ENCODE measurements around the gene SERPINE2.

The SERPINE2 gene

GRCh38 chr2:224039770-224040440, 819 bp upstream of the SERPINE2 start:
- no peaks in the 10 kb centered on the region for H3K36me3 ChIP-seq (ENCODE audit: control insufficient read depth, insufficient read depth, low read length)
- H3K9me3 ChIP-seq (ENCODE audit: control insufficient read depth, low read length), result no peaks in the 10 kb centered on the region
- H3K27me3 ChIP-seq (ENCODE audit: control insufficient read depth, insufficient read depth, low read length), result peaks cover 40% of the 10 kb centered on the region
- peaks cover 3% of the 10 kb centered on the region for H3K4me1 ChIP-seq (ENCODE audit: control insufficient read depth, insufficient read depth, low read length)
- no peak overlapping the region for H3K4me3 ChIP-seq (ENCODE audit: low read length)
- no peak overlapping the region for H3K9ac ChIP-seq (ENCODE audit: low read length)

DNA sequence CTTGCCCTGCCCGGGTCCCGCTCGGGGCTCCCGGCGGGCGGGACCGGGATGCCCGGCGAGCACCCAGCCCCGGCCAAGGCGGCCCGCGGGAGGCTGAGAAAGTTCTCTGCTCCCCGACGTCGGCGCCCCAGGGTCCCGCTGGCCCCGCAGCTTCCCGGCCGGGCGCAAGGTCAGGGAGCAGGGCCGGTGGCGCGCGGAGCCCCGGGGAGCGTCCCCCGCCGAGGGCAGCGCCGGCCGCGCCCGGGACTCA, 331 bp downstream of the SERPINE2 start:
- Histone ChIP-seq H3K4me1 (ENCODE audit: control insufficient read depth, insufficient read depth, low read length) (peaks cover 3% of the 10 kb centered on the region), H3K9me3 (ENCODE audit: control insufficient read depth, low read length) (no peaks in the 10 kb centered on the region), H3K27me3 (ENCODE audit: control insufficient read depth, insufficient read depth, low read length) (peaks cover 40% of the 10 kb centered on the region), H3K9ac (ENCODE audit: low read length) (peak overlapping the region; percentile 37), H3K36me3 (ENCODE audit: control insufficient read depth, insufficient read depth, low read length) (no peaks in the 10 kb centered on the region), H3K4me3 (ENCODE audit: low read length) (no peak overlapping the region)

DNA sequence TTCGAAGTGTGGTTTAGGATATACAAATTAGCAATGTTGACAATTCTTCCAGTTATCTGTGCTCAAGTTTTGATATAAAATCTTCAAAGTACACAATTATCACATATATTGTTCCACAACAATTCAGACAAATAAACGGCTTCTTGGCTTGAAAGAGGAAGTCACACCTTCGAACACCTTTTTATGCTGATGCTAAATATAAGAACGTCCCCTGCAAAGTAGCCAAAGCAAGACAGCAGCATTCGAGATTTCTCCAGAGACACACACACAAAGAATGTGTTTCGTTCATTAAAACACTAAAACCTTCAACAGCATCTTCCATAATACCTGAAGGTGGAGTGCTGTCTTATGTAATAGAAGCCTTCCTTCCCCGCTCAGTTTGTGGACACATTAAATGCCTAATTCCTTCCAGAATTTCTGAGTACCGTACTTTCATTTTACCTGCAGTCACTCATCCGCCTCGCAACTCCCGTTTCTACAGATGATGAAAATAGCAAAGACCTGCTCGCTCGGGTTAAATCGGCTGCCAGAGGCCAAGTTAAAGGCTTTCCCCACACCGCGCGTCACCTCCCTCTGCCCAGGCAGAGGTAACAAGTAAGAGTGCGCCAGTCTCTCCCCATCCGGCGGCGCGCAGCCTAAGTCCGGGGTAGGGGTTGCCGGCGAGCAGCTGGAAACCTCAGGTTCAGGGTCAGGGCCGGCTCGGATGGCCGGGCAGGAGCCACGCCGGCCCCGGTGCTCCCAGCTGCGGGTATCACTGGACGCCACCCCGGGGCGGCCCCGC, 847 bp downstream of the SERPINE2 start:
- Histone ChIP-seq H3K4me3 (ENCODE audit: low read length) (no peak overlapping the region), H3K4me1 (ENCODE audit: control insufficient read depth, insufficient read depth, low read length) (peaks cover 3% of the 10 kb centered on the region), H3K27me3 (ENCODE audit: control insufficient read depth, insufficient read depth, low read length) (peaks cover 40% of the 10 kb centered on the region), H3K36me3 (ENCODE audit: control insufficient read depth, insufficient read depth, low read length) (no peaks in the 10 kb centered on the region), H3K9ac (ENCODE audit: low read length) (peak overlapping the region; percentile 37), H3K9me3 (ENCODE audit: control insufficient read depth, low read length) (no peaks in the 10 kb centered on the region)

GRCh38 chr2:224036731-224037361, 2.2 kb downstream of the SERPINE2 start:
- H3K9me3 ChIP-seq (ENCODE audit: control insufficient read depth, low read length), result no peaks in the 10 kb centered on the region
- no peak overlapping the region for H3K4me3 ChIP-seq (ENCODE audit: low read length)
- H3K27me3 ChIP-seq (ENCODE audit: control insufficient read depth, insufficient read depth, low read length), result peaks cover 34% of the 10 kb centered on the region
- H3K9ac ChIP-seq (ENCODE audit: low read length), result no peak overlapping the region
- no peaks in the 10 kb centered on the region for H3K36me3 ChIP-seq (ENCODE audit: control insufficient read depth, insufficient read depth, low read length)
- peaks cover 3% of the 10 kb centered on the region for H3K4me1 ChIP-seq (ENCODE audit: control insufficient read depth, insufficient read depth, low read length)

DNA sequence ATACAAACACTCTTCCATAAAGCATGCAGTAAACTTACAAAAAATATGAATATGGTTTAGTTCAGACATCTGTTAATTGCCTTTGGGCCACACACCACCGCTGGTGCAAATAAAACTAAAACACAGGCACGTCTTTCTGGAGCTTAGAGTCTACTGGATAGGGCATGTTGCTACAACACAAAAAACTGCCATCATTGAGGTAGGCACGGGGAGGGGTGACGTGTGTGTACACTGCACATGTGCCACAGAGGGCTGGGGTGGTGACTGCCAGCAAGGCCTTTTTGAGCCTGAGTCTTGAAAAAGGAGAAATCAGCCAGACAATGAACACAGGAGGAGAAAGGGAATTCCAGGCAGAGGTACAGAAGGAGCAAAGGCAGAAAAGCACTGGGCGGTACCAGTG, 5.1 kb downstream of the SERPINE2 start:
- no peaks in the 10 kb centered on the region for H3K36me3 ChIP-seq (ENCODE audit: control insufficient read depth, insufficient read depth, low read length)
- peaks cover 24% of the 10 kb centered on the region for H3K27me3 ChIP-seq (ENCODE audit: control insufficient read depth, insufficient read depth, low read length)
- no peak overlapping the region for H3K9ac ChIP-seq (ENCODE audit: low read length)
- no peak overlapping the region for H3K4me3 ChIP-seq (ENCODE audit: low read length)
- H3K9me3 ChIP-seq (ENCODE audit: control insufficient read depth, low read length), result no peaks in the 10 kb centered on the region
- H3K4me1 ChIP-seq (ENCODE audit: control insufficient read depth, insufficient read depth, low read length), result peaks cover 3% of the 10 kb centered on the region

DNA sequence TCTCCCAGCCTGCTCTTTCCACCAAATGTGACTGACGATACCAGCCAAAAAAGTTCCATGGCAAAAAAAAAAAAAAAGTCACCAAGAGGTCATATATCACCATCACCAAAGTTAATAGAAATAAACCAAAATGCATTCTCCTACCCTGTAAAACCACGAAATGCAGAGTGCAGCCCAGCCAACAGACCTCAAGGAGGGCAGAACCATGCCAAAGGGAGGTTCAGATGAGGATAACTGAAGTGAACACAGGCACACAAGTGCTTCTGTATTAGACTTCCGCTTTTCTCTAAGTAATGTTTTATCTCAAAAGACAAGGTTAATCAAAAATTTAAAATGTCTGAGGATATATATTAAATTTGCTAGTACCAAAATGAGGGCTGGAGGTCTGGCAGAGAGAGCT, 5.5 kb downstream of the SERPINE2 start:
- H3K36me3 ChIP-seq (ENCODE audit: control insufficient read depth, insufficient read depth, low read length), result no peaks in the 10 kb centered on the region
- no peak overlapping the region for H3K4me3 ChIP-seq (ENCODE audit: low read length)
- no peaks in the 10 kb centered on the region for H3K9me3 ChIP-seq (ENCODE audit: control insufficient read depth, low read length)
- peaks cover 20% of the 10 kb centered on the region for H3K27me3 ChIP-seq (ENCODE audit: control insufficient read depth, insufficient read depth, low read length)
- H3K4me1 ChIP-seq (ENCODE audit: control insufficient read depth, insufficient read depth, low read length), result peaks cover 3% of the 10 kb centered on the region
- no peak overlapping the region for H3K9ac ChIP-seq (ENCODE audit: low read length)

DNA sequence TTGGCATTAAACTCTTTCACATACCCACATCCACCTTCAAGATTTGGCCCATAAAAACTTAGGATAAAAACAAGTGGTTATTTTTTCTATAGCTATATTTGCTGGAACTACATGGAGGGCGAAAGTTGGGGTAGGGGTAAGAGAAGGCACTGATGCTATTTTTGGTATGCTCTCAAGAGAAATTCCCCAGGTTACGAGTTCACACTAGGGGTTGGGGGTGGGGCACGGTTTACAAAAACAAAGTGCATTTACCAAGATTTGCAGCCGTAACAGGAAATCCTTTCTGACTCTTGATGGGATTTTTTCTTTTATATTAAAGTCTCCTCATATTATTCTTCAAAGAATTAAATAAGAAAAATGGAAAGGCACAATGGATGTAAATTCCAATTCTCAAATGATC, 6.8 kb downstream of the SERPINE2 start:
- H3K4me1 ChIP-seq (ENCODE audit: control insufficient read depth, insufficient read depth, low read length), result no peaks in the 10 kb centered on the region
- no peaks in the 10 kb centered on the region for H3K9me3 ChIP-seq (ENCODE audit: control insufficient read depth, low read length)
- H3K9ac ChIP-seq (ENCODE audit: low read length), result no peak overlapping the region
- H3K36me3 ChIP-seq (ENCODE audit: control insufficient read depth, insufficient read depth, low read length), result no peaks in the 10 kb centered on the region
- H3K27me3 ChIP-seq (ENCODE audit: control insufficient read depth, insufficient read depth, low read length), result peaks cover 7% of the 10 kb centered on the region
- H3K4me3 ChIP-seq (ENCODE audit: low read length), result no peak overlapping the region

DNA sequence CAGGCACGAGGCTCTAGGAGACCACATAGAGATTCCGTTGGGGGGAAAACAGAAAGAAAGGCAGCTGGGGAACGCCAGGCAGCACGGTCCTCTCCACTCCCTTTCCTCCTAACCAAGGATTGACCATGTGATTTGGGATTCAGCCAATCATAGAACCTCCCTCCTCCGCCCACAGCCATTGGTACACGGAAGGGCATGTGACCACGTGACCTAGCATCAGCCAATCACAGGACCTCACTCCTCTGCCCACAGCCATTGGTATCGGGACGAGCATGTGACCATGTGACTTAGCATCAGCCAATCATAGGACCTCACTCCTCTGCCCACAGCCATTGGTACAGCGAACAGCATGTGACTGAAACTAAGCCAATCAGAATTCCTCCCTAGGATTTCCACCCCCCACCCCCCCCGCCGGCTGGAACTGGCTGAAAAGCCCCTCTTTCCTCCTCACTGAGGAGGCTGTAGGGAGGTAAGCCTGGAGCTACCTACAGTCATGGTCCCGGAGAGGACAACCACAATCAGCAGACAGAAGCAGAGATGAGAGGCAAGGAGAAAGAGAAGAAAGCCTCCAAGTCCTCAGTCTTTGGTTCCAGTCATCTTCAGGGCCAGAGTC, 7.6 kb downstream of the SERPINE2 start:
- Histone ChIP-seq H3K4me3 (ENCODE audit: low read length) (no peak overlapping the region), H3K9ac (ENCODE audit: low read length) (no peak overlapping the region), H3K36me3 (ENCODE audit: control insufficient read depth, insufficient read depth, low read length) (no peaks in the 10 kb centered on the region), H3K27me3 (ENCODE audit: control insufficient read depth, insufficient read depth, low read length) (no peaks in the 10 kb centered on the region), H3K9me3 (ENCODE audit: control insufficient read depth, low read length) (no peaks in the 10 kb centered on the region), H3K4me1 (ENCODE audit: control insufficient read depth, insufficient read depth, low read length) (no peaks in the 10 kb centered on the region)

DNA sequence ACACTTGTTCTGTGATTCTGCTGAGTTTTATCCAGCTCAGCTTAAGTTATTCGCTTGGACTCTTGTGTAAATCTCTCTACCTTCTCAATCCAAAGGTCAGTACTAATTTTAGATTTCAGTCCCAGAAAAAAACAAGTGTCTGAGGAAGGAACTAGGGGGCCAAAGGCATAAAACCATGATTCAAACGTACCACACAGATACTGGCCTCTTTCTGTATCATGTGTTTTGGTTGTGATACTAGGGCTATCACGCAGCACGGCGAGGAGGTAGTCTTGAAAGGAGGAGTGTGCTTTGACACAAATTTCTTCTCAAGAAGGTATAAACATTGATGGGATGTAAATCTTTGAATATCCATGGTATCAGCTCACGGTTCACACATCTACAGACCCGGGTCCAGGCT, 8.3 kb downstream of the SERPINE2 start:
- Histone ChIP-seq H3K27me3 (ENCODE audit: control insufficient read depth, insufficient read depth, low read length) (no peaks in the 10 kb centered on the region), H3K9ac (ENCODE audit: low read length) (no peak overlapping the region)

DNA sequence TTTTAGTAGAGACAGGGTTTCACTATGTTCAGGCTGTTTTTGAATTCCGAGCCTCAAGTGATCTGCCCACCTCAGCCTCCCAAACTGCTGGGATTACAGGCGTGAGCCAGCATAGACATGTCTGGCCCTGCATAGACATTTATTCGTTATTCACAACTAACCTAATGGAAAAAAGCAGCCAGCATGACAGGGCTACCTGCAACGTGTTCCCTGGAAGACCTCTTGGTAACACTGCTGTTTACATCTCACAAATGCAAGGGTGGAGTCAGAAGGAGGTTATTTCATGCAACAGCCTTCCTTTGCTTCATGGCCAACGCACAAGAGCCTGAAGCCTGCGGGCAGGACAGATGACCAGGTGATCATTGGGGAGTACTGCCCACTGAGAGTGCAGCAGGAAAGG, 9.2 kb downstream of the SERPINE2 start:
- Histone ChIP-seq H3K4me1 (ENCODE audit: control insufficient read depth, insufficient read depth, low read length) (no peaks in the 10 kb centered on the region), H3K9ac (ENCODE audit: low read length) (no peak overlapping the region), H3K36me3 (ENCODE audit: control insufficient read depth, insufficient read depth, low read length) (no peaks in the 10 kb centered on the region), H3K9me3 (ENCODE audit: control insufficient read depth, low read length) (no peaks in the 10 kb centered on the region), H3K27me3 (ENCODE audit: control insufficient read depth, insufficient read depth, low read length) (no peaks in the 10 kb centered on the region), H3K4me3 (ENCODE audit: low read length) (no peak overlapping the region)

More for the DNA sequence above, 8.3 kb downstream of the SERPINE2 start:
- no peaks in the 10 kb centered on the region for H3K4me1 ChIP-seq (ENCODE audit: control insufficient read depth, insufficient read depth, low read length)
- H3K4me3 ChIP-seq (ENCODE audit: low read length), result no peak overlapping the region
- H3K36me3 ChIP-seq (ENCODE audit: control insufficient read depth, insufficient read depth, low read length), result no peaks in the 10 kb centered on the region
- no peaks in the 10 kb centered on the region for H3K9me3 ChIP-seq (ENCODE audit: control insufficient read depth, low read length)

DNA sequence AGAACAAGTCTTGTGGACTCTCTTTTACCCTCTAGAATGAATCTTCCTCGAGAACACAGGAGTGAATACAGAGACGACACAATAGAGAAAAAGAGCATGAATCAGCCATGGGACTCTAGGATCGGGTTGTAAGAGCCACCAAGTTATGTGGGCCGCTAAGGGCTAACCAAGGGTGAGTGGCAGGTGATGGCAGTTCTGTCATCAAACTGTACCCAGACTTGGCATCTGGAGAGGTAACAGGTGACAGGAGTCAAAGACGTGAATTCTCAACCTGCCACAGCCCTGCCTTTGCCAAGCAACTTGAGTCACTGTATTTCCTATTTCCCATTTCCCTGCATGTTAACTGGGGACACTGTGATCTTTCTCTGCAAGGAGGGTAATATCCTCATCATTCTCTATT, 11.2 kb downstream of the SERPINE2 start:
- Histone ChIP-seq H3K36me3 (ENCODE audit: control insufficient read depth, insufficient read depth, low read length) (no peaks in the 10 kb centered on the region), H3K9ac (ENCODE audit: low read length) (no peak overlapping the region), H3K27me3 (ENCODE audit: control insufficient read depth, insufficient read depth, low read length) (no peaks in the 10 kb centered on the region), H3K9me3 (ENCODE audit: control insufficient read depth, low read length) (no peaks in the 10 kb centered on the region), H3K4me3 (ENCODE audit: low read length) (no peak overlapping the region), H3K4me1 (ENCODE audit: control insufficient read depth, insufficient read depth, low read length) (peaks cover 9% of the 10 kb centered on the region)

GRCh38 chr2:224027070-224027469, 12.0 kb downstream of the SERPINE2 start:
- no peak overlapping the region for H3K4me3 ChIP-seq (ENCODE audit: low read length)
- H3K9me3 ChIP-seq (ENCODE audit: control insufficient read depth, low read length), result no peaks in the 10 kb centered on the region
- no peaks in the 10 kb centered on the region for H3K27me3 ChIP-seq (ENCODE audit: control insufficient read depth, insufficient read depth, low read length)
- H3K9ac ChIP-seq (ENCODE audit: low read length), result no peak overlapping the region
- H3K4me1 ChIP-seq (ENCODE audit: control insufficient read depth, insufficient read depth, low read length), result peaks cover 10% of the 10 kb centered on the region
- H3K36me3 ChIP-seq (ENCODE audit: control insufficient read depth, insufficient read depth, low read length), result no peaks in the 10 kb centered on the region

Data from mucosa of stomach (tissue), 1 donor.